A549 (cell line): ENCODE data around the gene TAS1R3.

Experiments
- CBX2 ChIP-seq: fragments of 200-600 bp; sonication (generic); IDR thresholded peaks from 2 replicates; pipeline ENCODE4 v1.6.1; 2016; ENCODE audit warnings: low read depth, mild to moderate bottlenecking, borderline replicate concordance
- CHD4 ChIP-seq: fragments of 200-600 bp; sonication (generic); IDR thresholded peaks from 2 replicates; pipeline ENCODE4 v1.6.1; 2016; ENCODE audit warnings: antibody characterized with exemption, mild to moderate bottlenecking, borderline replicate concordance
- FOSL2 ChIP-seq, 2 experiments: fragments of 450-650 bp in 1 of 2; fragments of >200 bp in 1 of 2; sonication (Bioruptor Twin) in 1 of 2; formaldehyde crosslinking; IDR thresholded peaks; 2 replicates each; pipeline versions ENCODE4 v1.5.0 to v1.6.1; 2016 to 2020; ENCODE audit warnings: mild to moderate bottlenecking in 1 of 2, moderate library complexity in 1 of 2
- JUN ChIP-seq, 2 experiments: fragments of >200 bp; sonication (Bioruptor Twin); formaldehyde crosslinking; IDR thresholded peaks; 2 replicates in 1 of 2; 3 replicates in 1 of 2; pipeline ENCODE4 v1.6.1; 2016 to 2017
- NR3C1 ChIP-seq: fragments of >200 bp; sonication (Bioruptor Twin); formaldehyde crosslinking; IDR thresholded peaks from 3 replicates; pipeline ENCODE4 v1.6.1; 2017
- PHF8 ChIP-seq: fragments of 200-600 bp; sonication (generic); IDR thresholded peaks from 2 replicates; pipeline ENCODE4 v1.6.1; 2016; ENCODE audit warnings: low read depth, mild to moderate bottlenecking, antibody characterized with exemption, moderate library complexity, borderline replicate concordance
- POLR2A ChIP-seq: IDR thresholded peaks from 2 replicates; pipeline ENCODE4 v1.6.1; 2012; ENCODE audit warnings: mild to moderate bottlenecking, low read length
- RAD21 ChIP-seq, 2 experiments: fragments of >200 bp in 1 of 2; sonication (Bioruptor Twin) in 1 of 2; formaldehyde crosslinking in 1 of 2; IDR thresholded peaks in 1 of 2; conservative IDR thresholded peaks in 1 of 2; 2 replicates in 1 of 2; 3 replicates in 1 of 2; pipeline ENCODE4 v1.6.1; 2012 to 2018; ENCODE audit warnings: inconsistent platforms in 1 of 2
- USF2 ChIP-seq: fragments of 450-650 bp; IDR thresholded peaks from 2 replicates; pipeline ENCODE4 v1.6.1; 2014; ENCODE audit warnings: antibody characterized with exemption
- TF ChIP-seq, protein P1 (sequence below): fragments of >200 bp; sonication (Bioruptor Twin); formaldehyde crosslinking; IDR thresholded peaks from 3 replicates; pipeline ENCODE4 v1.5.1; 2016
- TF ChIP-seq, protein P2 (sequence below): IDR thresholded peaks from 2 replicates; pipeline ENCODE4 v1.6.1; 2012
- TF ChIP-seq, protein P3 (sequence below): IDR thresholded peaks from 2 replicates; pipeline ENCODE4 v1.6.1; 2012
- TF ChIP-seq, protein P4 (sequence below): fragments of >200 bp; sonication (Bioruptor Twin); formaldehyde crosslinking; IDR thresholded peaks from 2 replicates; pipeline ENCODE4 v1.6.1; 2016

- TF ChIP-seq, protein P1, sequence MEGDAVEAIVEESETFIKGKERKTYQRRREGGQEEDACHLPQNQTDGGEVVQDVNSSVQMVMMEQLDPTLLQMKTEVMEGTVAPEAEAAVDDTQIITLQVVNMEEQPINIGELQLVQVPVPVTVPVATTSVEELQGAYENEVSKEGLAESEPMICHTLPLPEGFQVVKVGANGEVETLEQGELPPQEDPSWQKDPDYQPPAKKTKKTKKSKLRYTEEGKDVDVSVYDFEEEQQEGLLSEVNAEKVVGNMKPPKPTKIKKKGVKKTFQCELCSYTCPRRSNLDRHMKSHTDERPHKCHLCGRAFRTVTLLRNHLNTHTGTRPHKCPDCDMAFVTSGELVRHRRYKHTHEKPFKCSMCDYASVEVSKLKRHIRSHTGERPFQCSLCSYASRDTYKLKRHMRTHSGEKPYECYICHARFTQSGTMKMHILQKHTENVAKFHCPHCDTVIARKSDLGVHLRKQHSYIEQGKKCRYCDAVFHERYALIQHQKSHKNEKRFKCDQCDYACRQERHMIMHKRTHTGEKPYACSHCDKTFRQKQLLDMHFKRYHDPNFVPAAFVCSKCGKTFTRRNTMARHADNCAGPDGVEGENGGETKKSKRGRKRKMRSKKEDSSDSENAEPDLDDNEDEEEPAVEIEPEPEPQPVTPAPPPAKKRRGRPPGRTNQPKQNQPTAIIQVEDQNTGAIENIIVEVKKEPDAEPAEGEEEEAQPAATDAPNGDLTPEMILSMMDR: no peak
- TF ChIP-seq JUN (IDR thresholded peaks at IDR 0.05): no peak
- TF ChIP-seq, protein P2, sequence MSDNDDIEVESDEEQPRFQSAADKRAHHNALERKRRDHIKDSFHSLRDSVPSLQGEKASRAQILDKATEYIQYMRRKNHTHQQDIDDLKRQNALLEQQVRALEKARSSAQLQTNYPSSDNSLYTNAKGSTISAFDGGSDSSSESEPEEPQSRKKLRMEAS: no peak
- TF ChIP-seq USF2: no peak
- no peak for TF ChIP-seq RAD21 (conservative IDR thresholded peaks at IDR 0.05 in 1 of 2, IDR thresholded peaks at IDR 0.05 in 1 of 2)
- TF ChIP-seq PHF8: no peak
- no peak for TF ChIP-seq FOSL2 (IDR thresholded peaks at IDR 0.05)
- TF ChIP-seq FOSL2 (CRISPR knock-in tag; IDR thresholded peaks at IDR 0.05): no peak
- no peak for TF ChIP-seq CHD4
- no peak for TF ChIP-seq POLR2A
- TF ChIP-seq, protein P3, sequence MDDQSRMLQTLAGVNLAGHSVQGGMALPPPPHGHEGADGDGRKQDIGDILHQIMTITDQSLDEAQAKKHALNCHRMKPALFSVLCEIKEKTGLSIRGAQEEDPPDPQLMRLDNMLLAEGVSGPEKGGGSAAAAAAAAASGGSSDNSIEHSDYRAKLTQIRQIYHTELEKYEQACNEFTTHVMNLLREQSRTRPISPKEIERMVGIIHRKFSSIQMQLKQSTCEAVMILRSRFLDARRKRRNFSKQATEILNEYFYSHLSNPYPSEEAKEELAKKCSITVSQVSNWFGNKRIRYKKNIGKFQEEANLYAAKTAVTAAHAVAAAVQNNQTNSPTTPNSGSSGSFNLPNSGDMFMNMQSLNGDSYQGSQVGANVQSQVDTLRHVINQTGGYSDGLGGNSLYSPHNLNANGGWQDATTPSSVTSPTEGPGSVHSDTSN: no peak
- no peak for TF ChIP-seq NR3C1
- TF ChIP-seq, protein P4, sequence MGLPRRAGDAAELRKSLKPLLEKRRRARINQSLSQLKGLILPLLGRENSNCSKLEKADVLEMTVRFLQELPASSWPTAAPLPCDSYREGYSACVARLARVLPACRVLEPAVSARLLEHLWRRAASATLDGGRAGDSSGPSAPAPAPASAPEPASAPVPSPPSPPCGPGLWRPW: no peak
- TF ChIP-seq CBX2: no peak
These were observed 35.7 kb upstream of the TAS1R3 start for GRCh38 chr1:1295154-1295923.
